HepG2 (cell line): ENCODE measurements around the gene KIF24. TPM values are rescaled to one million over a fixed set of nuclear protein-coding genes. Genes with fewer than 3 reads are reported as not detected.
A peak's percentile ranks its signal among the peaks of the same experiment; 100 is the strongest.
"Not testable (repeated sequence)": the region's sequence is repeated elsewhere in the genome, so short reads cannot be mapped to it uniquely, and the experiment has no call there.

Experiments
- ATAC-seq: fragments of 200-7000 bp; cut with Tn5 transposase; 3 replicates; pipeline ENCODE4 v1.9.1; 2020; ENCODE audit warnings: mild to moderate bottlenecking, moderate library complexity
- BruUV-seq: library from RNA; stranded (reverse); fragments of 400-500 nt; replicated peaks from 2 replicates; lab custom pipeline; 2021; lab: Mats Ljungman, UMichigan
- CTCF ChIA-PET: fragments of 300-600 bp; formaldehyde crosslinking; extraction: SDS; loops from one replicate; lab custom pipeline; 2021; ENCODE audit warnings: low total read pairs, inconsistent platforms, low intra/inter-chr PET ratio; lab: Yijun Ruan, JAX
- POLR2A ChIA-PET: fragments of 350-600 bp; sonication (Branson Sonifier 250); formaldehyde crosslinking; loops from one replicate; lab custom pipeline; 2020; ENCODE audit warnings: antibody characterized with exemption, inconsistent platforms; lab: Yijun Ruan, JAX
- DNase-seq: peaks from one replicate; pipeline ENCODE4 v3.0.0-alpha.2; 2015; ENCODE audit warnings: low spot score
- FAIRE-seq: peaks from 3 replicates; lab custom pipeline; 2011; peaks lifted over from hg19 to GRCh38; lab: Jason Lieb, UNC
- H2AFZ ChIP-seq: one replicate; pipeline ENCODE4 v1.6.1; 2011; ENCODE audit warnings: low read length, inconsistent platforms
- H3K27ac ChIP-seq: fragments of 300-600 bp; 3 replicates; pipeline ENCODE4 v1.8.0; 2011; ENCODE audit warnings: mixed run types, mild to moderate bottlenecking, mixed read lengths, low read length, inconsistent platforms; ENCODE audit not compliant: insufficient read depth; ENCODE audit errors: extremely low read length
- H3K27me3 ChIP-seq, 2 experiments: fragments of 200-600 bp in 1 of 2; 2 replicates in 1 of 2; 3 replicates in 1 of 2; pipeline versions ENCODE4 v1.6.0 to v1.8.0; 2011; ENCODE audit warnings: low read length in 2 of 2, mild to moderate bottlenecking in 2 of 2, moderate library complexity in 2 of 2, inconsistent platforms in 1 of 2; ENCODE audit not compliant: insufficient read depth in 2 of 2, control insufficient read depth in 1 of 2
- H3K36me3 ChIP-seq, 2 experiments: fragments of 200-600 bp in 1 of 2; replicated peaks in 1 of 2; 2 replicates in 1 of 2; 3 replicates in 1 of 2; pipeline versions ENCODE4 v1.5.1 to v1.8.0; 2011; ENCODE audit warnings: low read length in 2 of 2, inconsistent platforms in 1 of 2; ENCODE audit not compliant: insufficient read depth in 2 of 2, control insufficient read depth in 1 of 2
- H3K4me1 ChIP-seq: 2 replicates; pipeline ENCODE4 v1.5.1; 2012; ENCODE audit warnings: low read length, inconsistent platforms; ENCODE audit not compliant: insufficient read depth
- H3K4me2 ChIP-seq: 2 replicates; pipeline ENCODE4 v1.6.0; 2011; ENCODE audit warnings: low read depth, low read length, inconsistent platforms
- H3K4me3 ChIP-seq, 3 experiments: fragments of 200-600 bp in 1 of 3; sonication (generic), shearing (Covaris generic) in 1 of 3; replicated peaks in 1 of 3; 2 replicates each; pipeline ENCODE4 v1.5.1; 2011 to 2016; ENCODE audit warnings: low read length in 3 of 3, inconsistent platforms in 2 of 3, low read depth in 2 of 3, mild to moderate bottlenecking in 2 of 3, control low read depth in 1 of 3, mixed read lengths in 1 of 3; ENCODE audit not compliant: insufficient read depth in 1 of 3
- H3K79me2 ChIP-seq: one replicate; pipeline ENCODE4 v1.6.1; 2011; ENCODE audit warnings: low read length, inconsistent platforms; ENCODE audit not compliant: insufficient read depth
- H3K9ac ChIP-seq: 2 replicates; pipeline ENCODE4 v1.6.0; 2011; ENCODE audit warnings: mild to moderate bottlenecking, low read depth, low read length, inconsistent platforms; ENCODE audit not compliant: insufficient read depth
- H3K9me3 ChIP-seq: 2 replicates; pipeline ENCODE4 v1.5.1; 2012; ENCODE audit warnings: mild to moderate bottlenecking, low read length
- H4K20me1 ChIP-seq: 2 replicates; pipeline ENCODE4 v1.6.0; 2011; ENCODE audit warnings: inconsistent platforms, mild to moderate bottlenecking, low read length, moderate library complexity; ENCODE audit not compliant: insufficient read depth
- ATF7 ChIP-seq, 2 experiments: fragments of 450-650 bp in 1 of 2; sonication (generic) in 1 of 2; formaldehyde crosslinking in 1 of 2; IDR thresholded peaks; 2 replicates each; pipeline versions ENCODE4 v1.4.0 to v1.6.1; 2016 to 2020; ENCODE audit warnings: antibody characterized with exemption in 1 of 2, mild to moderate bottlenecking in 1 of 2, missing genetic modification reagents in 1 of 2
- CBX5 ChIP-seq: sonication (generic); formaldehyde crosslinking; IDR thresholded peaks from 2 replicates; pipeline ENCODE4 v1.4.0; 2020; ENCODE audit warnings: missing genetic modification reagents, borderline replicate concordance
- CEBPG ChIP-seq: IDR thresholded peaks from 2 replicates; pipeline ENCODE4 v1.6.1; 2016
- ETV5 ChIP-seq: IDR thresholded peaks from 2 replicates; pipeline ENCODE4 v1.6.1; 2018; ENCODE audit warnings: missing biosample characterization, missing genetic modification reagents, inconsistent platforms, borderline replicate concordance
- FOXA1 ChIP-seq, 2 experiments: fragments of 450-650 bp in 1 of 2; sonication (generic) in 1 of 2; formaldehyde crosslinking in 1 of 2; IDR thresholded peaks; 2 replicates each; pipeline versions ENCODE4 v1.4.0 to v1.6.1; 2016 to 2020; ENCODE audit warnings: missing genetic modification reagents in 1 of 2
- FOXK2 ChIP-seq: fragments of 450-650 bp; IDR thresholded peaks from 2 replicates; pipeline ENCODE4 v1.6.1; 2016
- FOXP1 ChIP-seq, 2 experiments: fragments of 450-650 bp in 1 of 2; IDR thresholded peaks; 2 replicates each; pipeline ENCODE4 v1.6.1; 2017 to 2018; ENCODE audit warnings: antibody characterized with exemption in 1 of 2
- GATAD2A ChIP-seq: IDR thresholded peaks from 2 replicates; pipeline ENCODE4 v1.6.1; 2016
- HOXA3 ChIP-seq: sonication (generic); formaldehyde crosslinking; IDR thresholded peaks from 2 replicates; pipeline ENCODE4 v1.5.0; 2020; ENCODE audit warnings: missing genetic modification reagents
- IRF2 ChIP-seq: IDR thresholded peaks from 2 replicates; pipeline ENCODE4 v1.6.1; 2018; ENCODE audit warnings: missing genetic modification reagents, missing compliant biosample characterization
- PAXIP1 ChIP-seq: sonication (generic); formaldehyde crosslinking; conservative IDR thresholded peaks from 2 replicates; pipeline ENCODE4 v1.4.0; 2020; ENCODE audit warnings: mild to moderate bottlenecking, missing genetic modification reagents, moderate library complexity
- RXRB ChIP-seq: IDR thresholded peaks from 2 replicates; pipeline ENCODE4 v1.6.1; 2016; ENCODE audit warnings: borderline replicate concordance, missing genetic modification reagents, missing compliant biosample characterization
- SAP130 ChIP-seq: IDR thresholded peaks from 2 replicates; pipeline ENCODE4 v1.6.1; 2016; ENCODE audit warnings: low read depth
- SKI ChIP-seq: fragments of 450-650 bp; IDR thresholded peaks from one replicate; pipeline ENCODE4 v1.6.1; 2018; ENCODE audit warnings: mild to moderate bottlenecking; ENCODE audit not compliant: partially characterized antibody
- SOX6 ChIP-seq, 2 experiments: fragments of 450-650 bp in 1 of 2; sonication (generic) in 1 of 2; formaldehyde crosslinking in 1 of 2; IDR thresholded peaks; 2 replicates each; pipeline versions ENCODE4 v1.4.0 to v1.6.1; 2017 to 2020; ENCODE audit warnings: antibody characterized with exemption in 1 of 2, mild to moderate bottlenecking in 1 of 2, missing genetic modification reagents in 1 of 2
- UBTF ChIP-seq: sonication (generic); formaldehyde crosslinking; IDR thresholded peaks from 2 replicates; pipeline ENCODE4 v1.4.0; 2020; ENCODE audit warnings: mild to moderate bottlenecking, missing genetic modification reagents
- ZMYM3 ChIP-seq: sonication (generic); formaldehyde crosslinking; IDR thresholded peaks from 2 replicates; pipeline ENCODE4 v1.5.1; 2020; ENCODE audit warnings: mild to moderate bottlenecking, missing genetic modification reagents
- WGBS: methylation state at CpG from one replicate; pipeline ENCODE4 v1.1.6; 2017; ENCODE audit warnings: low lambda C conversion rate; 5-methylcytosine and 5-hydroxymethylcytosine counted together
- in situ Hi-C: cut with HindIII; loops from 2 replicates; pipeline ENCODE4 v1.10.0; 2017; ENCODE audit warnings: low pct_unique_long_range_greater_than_20kb; ENCODE audit not compliant: extremely low pct_ligation_motif_present
- intact Hi-C: fragments of 100-400 bp; cut with micrococcal nuclease; formaldehyde crosslinking; loops from one replicate; pipeline ENCODE4 v1.10.0; 2022; ENCODE audit not compliant: unreplicated experiment
- polyA plus RNA-seq, 8 experiments: library from polyadenylated mRNA; depleted of rRNA in 3 of 8; stranded (reverse) in 7 of 8; unstranded in 1 of 8; fragments of >200 nt; fragmentation: Illumina TruSeq in 4 of 8; extraction: Trizol in 4 of 8; gene quantifications; 2 replicates each; pipeline versions ENCODE4 v1.2.1 to v1.2.3, GENCODE V29; 2011 to 2016; ENCODE audit warnings: low read depth in 4 of 8, missing spikeins in 1 of 8, mixed read lengths in 1 of 8; ENCODE audit not compliant: insufficient read depth in 1 of 8
- total RNA-seq, 5 experiments: library from RNA; depleted of rRNA; stranded (reverse); fragments of >200 nt; fragmentation: Illumina TruSeq; extraction: Trizol; gene quantifications; 2 replicates each; pipeline ENCODE4 v1.2.3, GENCODE V29; 2016; ENCODE audit warnings: low read depth in 1 of 5
- TF ChIP-seq, protein P1 (sequence below): IDR thresholded peaks from 2 replicates; pipeline ENCODE4 v1.6.1; 2016; ENCODE audit warnings: missing genetic modification reagents, missing compliant biosample characterization

Gene KIF24
- total and polyA plus RNA-seq, 2 of the 13 experiments (the other 11 are each of a cell fraction or from before 2014, with no cell fraction given): 1.1 to 3.0 TPM

- H3K27me3 ChIP-seq; H3K79me2 ChIP-seq; H4K20me1 ChIP-seq; H2AFZ ChIP-seq; H3K36me3 ChIP-seq; BruUV-seq; CTCF ChIA-PET; in situ Hi-C loops; TF ChIP-seq FOXP1 (IDR thresholded peaks at IDR 0.05); FOXA1 (IDR thresholded peaks at IDR 0.05); SOX6 (IDR thresholded peaks at IDR 0.05); ATF7 (CRISPR knock-in tag; IDR thresholded peaks at IDR 0.05): not testable (repeated sequence)
- POLR2A ChIA-PET: interaction anchor here (0.8 to 3.0 kb wide), 6 partner anchors 10 to 174 kb away, joined by 3 to 70 read pairs (median 4); partner anchors contain the start of genes MYORG and UBAP1
- peak overlapping the region; percentile 36 to 64 (median 54); a peak in 5 of 6 replicates for H3K4me3 ChIP-seq
- peaks cover 62% of the 10 kb centered on the region for H3K4me1 ChIP-seq
- H3K27ac ChIP-seq: peak overlapping the region; percentile 95
- WGBS: 13% methylated on average over 7 of the region's 7 CpGs
- H3K4me2 ChIP-seq: peak overlapping the region; percentile 78
- FAIRE-seq: peak; percentile 36
- peak; percentile 93 for DNase-seq
- peak; percentile 83 for ATAC-seq
- peaks cover 11% of the 10 kb centered on the region for H3K9me3 ChIP-seq
- peak overlapping the region; percentile 76 for H3K9ac ChIP-seq
- intact Hi-C loops: loop anchor here (1.0 kb wide), 2 partner anchors 18 to 25 kb away; no protein-coding TSS in a partner anchor
- TF ChIP-seq FOXK2 (peak; percentile 33; the same call in 1 of the 2 replicates), RXRB (CRISPR knock-in tag) (0 out of 2 replicates have a peak, but pooled peaks have one; percentile 32), ETV5 (peak; percentile 16; the same call in 1 of the 2 replicates), FOXP1 (CRISPR knock-in tag; IDR thresholded peaks at IDR 0.05) (peak; percentile 39; the same call in 1 of the 2 replicates), UBTF (CRISPR knock-in tag) (0 out of 2 replicates have a peak, but pooled peaks have one; percentile 27), FOXA1 (CRISPR knock-in tag; IDR thresholded peaks at IDR 0.05) (peak; percentile 10; the same call in 1 of the 2 replicates), SOX6 (CRISPR knock-in tag; IDR thresholded peaks at IDR 0.05) (peak; percentile 71), SAP130 (CRISPR knock-in tag) (peak; percentile 47), HOXA3 (peak; percentile 58; the same call in 1 of the 2 replicates), CEBPG (CRISPR knock-in tag) (peak; percentile 90), CBX5 (0 out of 2 replicates have a peak, but pooled peaks have one; percentile 54), IRF2 (CRISPR knock-in tag) (0 out of 2 replicates have a peak, but pooled peaks have one; percentile 13), ATF7 (IDR thresholded peaks at IDR 0.05) (0 out of 2 replicates have a peak, but pooled peaks have one; percentile 11), ZMYM3 (peak; percentile 95), PAXIP1 (CRISPR knock-in tag) (peak; percentile 88), SKI (peak; percentile 13), GATAD2A (peak; percentile 65)
- TF ChIP-seq, protein P1, sequence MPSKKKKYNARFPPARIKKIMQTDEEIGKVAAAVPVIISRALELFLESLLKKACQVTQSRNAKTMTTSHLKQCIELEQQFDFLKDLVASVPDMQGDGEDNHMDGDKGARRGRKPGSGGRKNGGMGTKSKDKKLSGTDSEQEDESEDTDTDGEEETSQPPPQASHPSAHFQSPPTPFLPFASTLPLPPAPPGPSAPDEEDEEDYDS (CRISPR knock-in tag): 0 out of 2 replicates have a peak, but pooled peaks have one; percentile 25
Observed at GRCh38 chr9:34352122-34352652, 23.1 kb upstream of the KIF24 start.
